ENCODE measurements around the gene FNIP2.

FNIP2 gene

GRCh38 chr4:158845311-158846041 is 76.7 kb downstream of the FNIP2 start:
- no peak for DNase-seq

- no peak for DNase-seq
These were observed 78.7 kb downstream of the FNIP2 start for GRCh38 chr4:158847535-158847934.

GRCh38 chr4:158849681-158850080 is 80.9 kb downstream of the FNIP2 start:
- DNase-seq = no peak

GRCh38 chr4:158850371-158850770 is 81.5 kb downstream of the FNIP2 start:
- DNase-seq = no peak

- no peak for DNase-seq
These were observed 82.2 kb downstream of the FNIP2 start for GRCh38 chr4:158850800-158851644.

- no peak for DNase-seq
These were observed 85.4 kb downstream of the FNIP2 start for GRCh38 chr4:158854236-158854635.

GRCh38 chr4:158856852-158857251 is 88.0 kb downstream of the FNIP2 start:
- DNase-seq = no peak

- DNase-seq = no peak
These were observed 89.1 kb downstream of the FNIP2 start for GRCh38 chr4:158857951-158858350.

GRCh38 chr4:158858410-158859199 is 89.8 kb downstream of the FNIP2 start:
- DNase-seq = no peak

- DNase-seq = no peak
These were observed 90.8 kb downstream of the FNIP2 start for GRCh38 chr4:158859661-158860060.

- DNase-seq = no peak
These were observed 92.0 kb downstream of the FNIP2 start for GRCh38 chr4:158860856-158861255.

GRCh38 chr4:158861281-158861680 is 92.5 kb downstream of the FNIP2 start:
- DNase-seq = no peak

GRCh38 chr4:158861766-158862165 is 92.9 kb downstream of the FNIP2 start:
- DNase-seq = no peak

GRCh38 chr4:158863296-158863695 is 94.5 kb downstream of the FNIP2 start:
- no peak for DNase-seq

- DNase-seq = no peak
These were observed 96.8 kb downstream of the FNIP2 start for GRCh38 chr4:158865520-158866177.

GRCh38 chr4:158869001-158869400 is 100.2 kb downstream of the FNIP2 start:
- DNase-seq = no peak

GRCh38 chr4:158869761-158870160 is 100.9 kb downstream of the FNIP2 start:
- no peak for DNase-seq

GRCh38 chr4:158870282-158870625 is 101.4 kb downstream of the FNIP2 start:
- no peak for DNase-seq

- no peak for DNase-seq
These were observed 102.0 kb downstream of the FNIP2 start for GRCh38 chr4:158870626-158871334.

- no peak for DNase-seq
These were observed 102.5 kb downstream of the FNIP2 start for GRCh38 chr4:158871335-158871724.

- DNase-seq = no peak
These were observed 105.1 kb downstream of the FNIP2 start for GRCh38 chr4:158873795-158874401.

GRCh38 chr4:158875026-158875425 is 106.2 kb downstream of the FNIP2 start:
- DNase-seq = no peak

Measured in cortex of kidney (tissue), 1 donor.